Hematopoietic multipotent progenitor cell treated with erythropoietin and hydrocortisone succinate and interleukin-3 and kit ligand, for 8 days (in vitro differentiated cells): Measurements from ENCODE around the gene CKS1B.
A peak's percentile ranks its signal among the peaks of the same experiment; 100 is the strongest.
"Not testable (repeated sequence)": the region's sequence is repeated elsewhere in the genome, so short reads cannot be mapped to it uniquely, and the experiment has no call there.

Experiments
- DNase-seq: peaks from one replicate; pipeline ENCODE4 v3.0.0-alpha.2; 2015

The CKS1B gene

DNA sequence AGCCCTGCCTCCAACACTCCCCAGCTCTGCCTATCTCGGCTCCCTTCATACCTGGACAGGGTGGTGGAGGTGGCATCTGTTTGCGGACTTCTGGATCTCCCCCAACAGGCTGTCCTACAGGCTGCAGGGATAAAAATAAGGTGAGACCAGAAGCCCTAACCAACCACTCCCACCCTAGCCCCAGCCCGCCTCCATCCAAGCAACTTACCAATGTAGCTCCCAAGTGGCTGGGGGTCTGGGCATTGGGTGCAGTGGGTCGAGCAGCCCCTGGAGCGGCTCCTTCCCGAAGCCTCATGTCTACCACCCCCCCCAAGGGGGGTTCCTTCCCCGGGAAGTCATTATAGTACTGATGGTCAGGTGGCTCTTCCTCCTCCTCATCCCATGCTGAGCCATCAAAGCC, 8.4 kb upstream of the CKS1B start:
- no peak for DNase-seq

GRCh38 chr1:154967331-154967950, 7.0 kb upstream of the CKS1B start:
- DNase-seq, result no peak

- no peak for DNase-seq
These were observed 5.8 kb upstream of the CKS1B start for GRCh38 chr1:154968731-154969130.

GRCh38 chr1:154969246-154969645, 5.2 kb upstream of the CKS1B start:
- no peak for DNase-seq

- DNase-seq, result no peak
These were observed 4.5 kb upstream of the CKS1B start for GRCh38 chr1:154969860-154970452.

- DNase-seq, result peak; percentile 93
These were observed 3.7 kb upstream of the CKS1B start, which contains the start of gene SHC1 for GRCh38 chr1:154970631-154971340. SHC1 (minus strand) TSS chr1:154970747; CDS start chr1:154970526, 221 bp downstream.

- DNase-seq, result no peak
These were observed 3.0 kb upstream of the CKS1B start for GRCh38 chr1:154971341-154971998.

DNA sequence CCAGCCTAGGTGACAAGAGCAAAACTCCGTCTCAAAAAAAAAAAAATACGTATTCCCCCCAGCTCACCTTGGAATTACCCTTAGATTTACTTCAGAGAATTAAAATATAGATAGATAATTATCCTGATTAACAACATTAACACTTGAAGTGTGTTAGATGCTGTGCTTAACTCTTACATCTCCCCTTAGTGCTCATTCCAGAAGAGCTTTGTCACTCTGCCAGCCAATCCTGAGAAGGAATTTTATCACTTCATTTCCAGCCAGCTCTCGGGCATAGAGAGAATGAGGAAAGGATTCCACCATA, 2.3 kb upstream of the CKS1B start:
- no peak for DNase-seq

GRCh38 chr1:154972517-154973343, 1.8 kb upstream of the CKS1B start:
- peak; percentile 43 for DNase-seq

GRCh38 chr1:154973344-154974101, 958 bp upstream of the CKS1B start:
- peak; percentile 99 for DNase-seq

DNA sequence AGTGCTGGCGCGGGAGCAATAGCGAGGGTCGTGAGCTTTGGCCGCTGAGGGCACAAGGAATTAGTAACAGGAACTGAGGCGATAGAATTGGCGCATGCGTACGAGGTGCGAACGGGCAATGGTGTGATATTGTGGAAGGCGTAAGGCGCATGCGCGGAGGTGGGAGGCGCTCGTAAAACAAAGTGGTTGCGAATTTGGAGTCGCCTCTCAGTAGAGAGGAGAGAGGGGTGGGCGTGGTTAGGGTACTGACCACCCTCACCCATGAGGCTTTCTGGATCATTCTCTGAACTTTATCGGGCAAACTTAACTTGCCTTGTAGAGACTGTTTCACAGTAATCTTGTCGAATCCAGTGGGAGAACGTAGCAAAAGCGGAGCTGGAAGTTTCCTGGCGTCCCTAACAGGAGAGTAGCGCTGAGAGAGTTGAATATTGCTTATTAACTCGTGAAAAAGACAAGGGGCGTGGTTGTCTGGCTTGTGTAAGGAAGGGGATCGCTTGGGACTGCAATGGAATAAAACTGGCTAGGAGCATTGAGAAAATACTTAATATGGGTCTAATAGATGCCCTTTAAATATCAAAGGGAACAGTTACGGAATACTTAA, 427 bp downstream of the CKS1B start:
- peak; percentile 99 for DNase-seq

DNA sequence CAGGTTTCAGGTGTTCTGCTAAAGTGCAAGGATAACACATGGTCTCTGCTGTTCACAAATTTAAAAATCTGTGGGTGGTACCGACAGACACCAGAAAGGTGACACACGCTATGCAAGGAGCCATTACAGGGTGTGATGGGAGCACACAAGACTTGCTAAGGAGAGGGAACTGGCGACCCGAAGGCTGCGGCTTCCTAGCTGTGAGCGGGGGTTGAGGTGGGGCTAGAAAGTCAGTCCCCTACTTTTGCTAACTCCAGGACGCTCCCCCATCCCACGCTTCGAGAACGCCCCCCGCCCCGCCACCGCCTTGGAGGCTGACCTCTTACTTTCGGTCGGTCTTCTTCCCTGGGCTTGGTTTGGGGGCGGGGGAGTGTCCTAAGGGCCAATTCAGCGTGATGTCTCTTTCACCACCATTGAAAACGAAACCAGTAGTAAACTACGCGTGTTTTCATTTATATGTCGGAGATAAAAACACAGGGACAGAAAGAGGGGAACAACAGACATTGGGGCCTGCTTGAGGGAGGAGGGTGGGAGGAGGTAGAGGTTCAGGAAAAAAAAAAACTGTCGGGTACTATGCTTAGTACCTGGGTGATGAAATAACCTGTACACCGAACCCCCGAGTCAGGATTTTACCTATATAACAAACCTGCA, 1.1 kb downstream of the CKS1B start:
- peak; percentile 52 for DNase-seq

DNA sequence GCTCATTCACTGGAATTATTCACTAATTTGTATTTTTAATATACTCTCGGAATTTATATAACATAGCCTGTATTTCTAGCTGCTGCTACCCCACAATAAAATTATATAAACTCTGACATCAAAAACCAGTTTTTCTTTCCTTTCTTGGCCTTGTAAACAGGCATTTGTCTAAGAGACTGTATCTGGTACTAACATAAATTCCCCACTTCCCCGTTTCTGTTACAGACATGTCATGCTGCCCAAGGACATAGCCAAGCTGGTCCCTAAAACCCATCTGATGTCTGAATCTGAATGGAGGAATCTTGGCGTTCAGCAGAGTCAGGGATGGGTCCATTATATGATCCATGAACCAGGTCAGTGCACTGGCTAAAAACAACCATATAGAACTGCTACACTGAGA, 3.3 kb downstream of the CKS1B start:
- not testable (repeated sequence) for DNase-seq

- no peak for DNase-seq
These were observed 3.9 kb downstream of the CKS1B start for GRCh38 chr1:154978360-154978759.

DNA sequence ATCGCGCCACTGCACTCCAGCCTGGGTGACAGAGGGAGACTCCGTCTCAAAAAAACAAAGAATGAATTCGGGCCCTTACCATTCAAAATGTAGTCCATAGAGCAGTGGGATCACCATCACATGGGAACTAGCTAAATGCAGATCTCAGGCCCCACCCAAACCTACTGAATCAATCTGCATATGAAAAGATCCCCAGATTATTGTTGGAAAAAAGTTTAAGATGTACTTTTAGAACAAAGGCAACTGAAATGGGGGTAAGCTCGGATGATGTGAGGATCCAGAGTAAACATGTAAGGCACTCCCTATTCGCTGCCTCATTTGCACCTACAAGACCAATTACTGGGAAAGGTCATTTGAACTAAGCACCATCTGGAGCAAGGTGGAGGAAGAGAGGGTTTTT, 7.9 kb downstream of the CKS1B start:
- peak; percentile 33 for DNase-seq

DNA sequence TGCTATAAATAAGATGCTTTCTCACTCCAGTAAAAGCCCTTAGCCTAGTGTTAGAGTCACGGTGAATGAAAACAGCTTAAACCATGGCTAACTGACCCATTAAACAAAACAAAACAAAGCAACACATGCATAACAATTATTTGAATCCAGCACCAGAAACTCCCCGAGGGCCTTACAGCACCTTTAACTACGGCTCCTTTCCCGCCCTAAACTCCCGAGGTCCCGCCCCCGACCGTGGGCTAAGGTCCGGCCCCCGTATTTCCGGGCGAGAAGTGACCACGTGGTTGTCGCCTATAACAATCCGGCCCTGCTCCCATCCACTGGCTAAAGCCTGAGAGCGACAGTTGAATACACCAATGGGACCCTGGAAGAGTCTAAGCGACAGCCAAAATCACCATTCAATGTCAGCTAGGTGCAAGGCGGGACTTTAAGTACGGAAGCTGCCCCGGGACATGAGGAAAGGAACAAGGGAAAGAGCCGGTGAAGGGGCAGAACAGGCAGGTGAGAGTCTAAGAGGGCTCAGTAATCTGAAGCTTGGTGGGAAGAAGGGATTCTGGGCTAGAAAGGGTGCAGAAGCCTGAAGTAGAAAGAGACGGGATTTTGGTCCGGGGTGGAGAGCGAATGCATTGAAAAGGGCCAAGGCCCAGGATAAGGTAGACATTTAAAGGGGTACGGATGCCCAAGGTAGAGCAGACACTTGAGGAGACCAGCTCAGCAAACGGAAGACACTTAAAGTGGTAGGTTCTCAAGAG, 8.6 kb downstream of the CKS1B start, which contains the start of gene FLAD1:
Gene FLAD1 (plus strand): TSS at position 448 of the 752 bp plus-strand sequence. CDS start 351 bp downstream, outside the sequence.
- peak; percentile 100 for DNase-seq

DNA sequence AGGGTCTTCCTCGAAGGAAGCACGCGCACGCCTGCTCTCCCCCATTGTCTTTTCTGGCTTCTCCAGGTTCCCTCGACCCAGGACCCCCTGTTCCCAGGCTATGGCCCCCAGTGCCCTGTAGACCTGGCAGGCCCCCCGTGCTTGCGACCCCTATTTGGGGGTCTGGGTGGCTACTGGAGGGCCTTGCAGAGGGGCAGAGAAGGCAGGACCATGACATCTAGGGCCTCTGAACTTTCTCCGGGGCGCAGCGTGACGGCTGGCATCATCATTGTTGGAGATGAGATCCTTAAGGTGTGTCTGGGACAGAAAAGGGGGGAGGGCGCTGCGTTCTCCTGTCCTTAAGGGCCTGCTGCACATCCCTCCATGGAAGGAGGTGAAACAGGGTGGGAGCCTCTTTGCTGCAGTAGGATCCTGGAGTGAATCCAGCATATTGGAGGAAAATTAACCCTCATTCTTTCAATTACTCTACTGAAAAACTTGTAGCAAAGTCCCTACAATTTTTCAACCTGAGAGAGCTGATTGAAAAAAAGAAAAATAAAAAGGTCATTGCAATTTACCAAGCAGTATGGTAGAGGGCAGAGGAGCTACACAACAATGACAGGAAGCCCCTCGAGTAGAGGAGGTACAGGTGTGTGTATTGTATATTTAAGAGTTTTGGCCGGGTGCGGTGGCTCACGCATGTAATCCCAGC, 9.4 kb downstream of the CKS1B start:
- DNase-seq, result no peak

DNA sequence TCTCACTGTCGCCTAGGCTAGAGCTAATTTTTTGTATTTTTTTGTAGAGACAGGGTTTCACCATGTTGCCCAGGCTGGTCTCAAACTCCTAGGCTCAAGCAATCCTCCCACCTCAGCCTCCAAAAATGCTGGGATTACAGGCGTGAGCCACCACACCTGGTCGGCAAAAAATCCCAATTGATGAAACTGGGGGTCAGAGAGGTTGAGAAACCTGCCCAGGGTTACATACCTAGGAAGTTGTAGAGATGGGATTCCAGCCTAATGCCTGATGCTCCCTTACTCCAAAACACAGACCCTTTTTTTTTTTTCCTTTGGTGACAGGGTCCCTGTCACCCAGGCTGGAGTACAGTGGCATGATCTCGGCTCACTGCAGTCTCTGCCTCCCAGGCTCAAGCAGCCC, 12.3 kb downstream of the CKS1B start:
- DNase-seq, result not testable (repeated sequence)

GRCh38 chr1:154987326-154987725, 12.8 kb downstream of the CKS1B start:
- DNase-seq, result no peak
